Activated T-cell treated with anti-CD3 and anti-CD28 coated beads, Interleukin-2, amount 50 U/mL, for 24 hours (primary cell): ENCODE data around the gene MAN1B1.

ENCODE experiments used
- DNase-seq: peaks from one replicate; pipeline ENCODE4 v3.0.0-alpha.2; 2020
- H3K27ac Mint-ChIP-seq: 2 replicates; pipeline ENCODE4 v1.8.0; 2020; ENCODE audit warnings: mild to moderate bottlenecking, mixed read lengths
- H3K27me3 Mint-ChIP-seq: 2 replicates; pipeline ENCODE4 v1.8.0; 2020; ENCODE audit warnings: mixed read lengths
- H3K36me3 Mint-ChIP-seq: 2 replicates; pipeline ENCODE4 v1.8.0; 2020; ENCODE audit warnings: low read depth, mixed read lengths
- H3K4me1 Mint-ChIP-seq: 2 replicates; pipeline ENCODE4 v1.8.0; 2020; ENCODE audit warnings: low read depth, mixed read lengths
- H3K4me3 Mint-ChIP-seq: 2 replicates; pipeline ENCODE4 v1.8.0; 2020; ENCODE audit warnings: mild to moderate bottlenecking, moderate library complexity, mixed read lengths
- H3K9me3 Mint-ChIP-seq: 2 replicates; pipeline ENCODE4 v1.8.0; 2020; ENCODE audit warnings: mixed read lengths

MAN1B1 gene

GRCh38 chr9:137083394-137084004 lies 3.3 kb upstream of the MAN1B1 start:
- H3K27me3 Mint-ChIP-seq, result no peaks in the 10 kb centered on the region
- peaks cover 45% of the 10 kb centered on the region for H3K36me3 Mint-ChIP-seq

GRCh38 chr9:137084526-137084925 lies 2.3 kb upstream of the MAN1B1 start:
- no peak for DNase-seq
- H3K4me3 Mint-ChIP-seq, result no peak overlapping the region
- H3K27me3 Mint-ChIP-seq, result no peaks in the 10 kb centered on the region
- peaks cover 43% of the 10 kb centered on the region for H3K4me1 Mint-ChIP-seq
- no peak overlapping the region for H3K27ac Mint-ChIP-seq
- peaks cover 51% of the 10 kb centered on the region for H3K36me3 Mint-ChIP-seq
- no peaks in the 10 kb centered on the region for H3K9me3 Mint-ChIP-seq

More at GRCh38 chr9:137083394-137084004, 3.3 kb upstream of the MAN1B1 start:
- no peak for DNase-seq
- Mint-ChIP-seq H3K4me1 (peaks cover 33% of the 10 kb centered on the region), H3K4me3 (no peak overlapping the region), H3K27ac (peak overlapping the region; percentile 59), H3K9me3 (no peaks in the 10 kb centered on the region)

GRCh38 chr9:137085920-137086530 lies 760 bp upstream of the MAN1B1 start:
- Mint-ChIP-seq H3K36me3 (peaks cover 56% of the 10 kb centered on the region), H3K27me3 (no peaks in the 10 kb centered on the region), H3K27ac (peak overlapping the region; percentile 97), H3K9me3 (no peaks in the 10 kb centered on the region), H3K4me3 (peak overlapping the region; percentile 87), H3K4me1 (peaks cover 44% of the 10 kb centered on the region)
- DNase-seq, result peak; percentile 75

GRCh38 chr9:137087409-137087925 lies 682 bp downstream of the MAN1B1 start:
- Mint-ChIP-seq H3K27ac (peak overlapping the region; percentile 92), H3K9me3 (no peaks in the 10 kb centered on the region), H3K4me3 (peak overlapping the region; percentile 87), H3K36me3 (peaks cover 58% of the 10 kb centered on the region), H3K27me3 (no peaks in the 10 kb centered on the region), H3K4me1 (peaks cover 44% of the 10 kb centered on the region)
- DNase-seq, result no peak

DNA sequence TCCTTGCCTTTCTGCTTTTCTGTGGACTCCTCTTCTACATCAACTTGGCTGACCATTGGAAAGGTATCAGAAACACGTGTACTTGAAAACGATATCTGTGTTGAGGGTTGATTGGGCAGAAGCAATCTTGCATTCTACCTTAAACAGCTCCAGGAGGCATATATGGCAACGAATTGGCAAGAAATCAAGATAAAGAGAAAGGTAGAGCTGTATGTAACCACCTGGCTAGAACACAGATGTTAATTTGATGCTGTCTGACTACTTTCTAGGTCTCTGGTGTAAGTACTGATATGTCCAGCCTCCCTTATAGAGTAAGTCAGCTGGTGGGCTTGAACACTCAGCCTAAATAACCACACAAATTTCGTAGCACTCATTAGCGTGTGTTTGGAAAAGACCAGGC lies 1.3 kb downstream of the MAN1B1 start:
- Mint-ChIP-seq H3K4me3 (peak overlapping the region; percentile 87), H3K4me1 (peaks cover 44% of the 10 kb centered on the region), H3K9me3 (no peaks in the 10 kb centered on the region), H3K27ac (peak overlapping the region; percentile 92), H3K27me3 (no peaks in the 10 kb centered on the region), H3K36me3 (peaks cover 60% of the 10 kb centered on the region)
- DNase-seq, result no peak

- Mint-ChIP-seq H3K27ac (peak overlapping the region; percentile 92), H3K4me1 (peaks cover 38% of the 10 kb centered on the region), H3K9me3 (no peaks in the 10 kb centered on the region), H3K4me3 (no peak overlapping the region), H3K36me3 (peaks cover 56% of the 10 kb centered on the region), H3K27me3 (no peaks in the 10 kb centered on the region)
- no peak for DNase-seq
These were observed 2.6 kb downstream of the MAN1B1 start for GRCh38 chr9:137089232-137089947.

DNA sequence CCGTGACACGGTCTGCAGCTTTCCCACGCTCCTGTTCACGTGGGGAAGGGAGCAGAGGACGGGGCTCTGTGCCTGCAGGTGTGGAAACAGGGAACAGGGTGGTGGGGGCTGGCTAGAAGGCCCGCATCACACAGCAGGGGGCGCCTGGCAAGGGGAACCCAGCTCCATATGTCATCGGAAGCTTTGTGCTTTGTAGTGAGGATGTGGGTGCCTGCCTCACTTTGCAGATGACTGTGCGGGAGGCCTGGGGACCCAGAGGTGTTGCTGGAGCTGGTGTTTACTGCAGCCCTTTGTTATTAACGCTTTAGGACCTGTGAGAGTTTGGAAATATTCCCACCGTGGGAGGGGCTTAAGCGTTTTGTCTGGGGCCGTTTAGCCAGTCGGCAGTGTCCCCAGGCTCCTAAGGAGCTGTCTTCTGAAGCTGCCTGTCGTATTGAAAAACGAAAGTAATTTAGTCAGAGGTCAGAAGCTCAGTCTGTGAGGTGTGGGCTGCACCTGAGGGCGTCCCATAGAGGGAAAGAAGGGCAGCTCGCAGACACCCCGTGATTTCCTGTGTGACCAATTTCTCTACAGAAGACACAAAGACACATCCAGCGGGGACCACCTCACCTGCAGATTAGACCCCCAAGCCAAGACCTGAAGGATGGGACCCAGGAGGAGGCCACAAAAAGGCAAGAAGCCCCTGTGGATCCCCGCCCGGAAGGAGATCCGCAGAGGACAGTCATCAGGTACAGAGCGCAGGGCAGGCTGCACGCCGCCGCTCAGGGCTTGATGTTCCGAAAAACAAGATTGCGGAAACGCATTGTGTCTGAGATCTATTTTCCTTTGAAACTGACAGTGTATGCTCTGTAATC lies 9.1 kb downstream of the MAN1B1 start:
- H3K27ac Mint-ChIP-seq, result peak overlapping the region; percentile 97
- no peaks in the 10 kb centered on the region for H3K9me3 Mint-ChIP-seq

GRCh38 chr9:137096785-137097546 lies 10.2 kb downstream of the MAN1B1 start:
- Mint-ChIP-seq H3K27me3 (no peaks in the 10 kb centered on the region), H3K4me1 (peaks cover 28% of the 10 kb centered on the region), H3K9me3 (no peaks in the 10 kb centered on the region), H3K4me3 (peak overlapping the region; percentile 79), H3K27ac (peak overlapping the region; percentile 97), H3K36me3 (peaks cover 43% of the 10 kb centered on the region)
- no peak for DNase-seq

More for the DNA sequence above, 9.1 kb downstream of the MAN1B1 start:
- Mint-ChIP-seq H3K27me3 (no peaks in the 10 kb centered on the region), H3K36me3 (peaks cover 51% of the 10 kb centered on the region), H3K4me1 (peaks cover 28% of the 10 kb centered on the region), H3K4me3 (peak overlapping the region; percentile 79)
- DNase-seq, result peak; percentile 87

GRCh38 chr9:137097761-137098462 lies 11.1 kb downstream of the MAN1B1 start:
- Mint-ChIP-seq H3K27ac (no peak overlapping the region), H3K4me3 (no peak overlapping the region), H3K9me3 (no peaks in the 10 kb centered on the region), H3K4me1 (peaks cover 28% of the 10 kb centered on the region), H3K27me3 (no peaks in the 10 kb centered on the region), H3K36me3 (peaks cover 35% of the 10 kb centered on the region)
- DNase-seq, result no peak

- DNase-seq, result no peak
- no peak overlapping the region for H3K27ac Mint-ChIP-seq
- H3K4me1 Mint-ChIP-seq, result peaks cover 26% of the 10 kb centered on the region
- H3K36me3 Mint-ChIP-seq, result peaks cover 31% of the 10 kb centered on the region
- H3K27me3 Mint-ChIP-seq, result no peaks in the 10 kb centered on the region
- no peak overlapping the region for H3K4me3 Mint-ChIP-seq
- H3K9me3 Mint-ChIP-seq, result peaks cover 5% of the 10 kb centered on the region
These were observed 12.4 kb downstream of the MAN1B1 start for GRCh38 chr9:137099231-137099630.

GRCh38 chr9:137103206-137103999 lies 16.6 kb downstream of the MAN1B1 start:
- peaks cover 5% of the 10 kb centered on the region for H3K9me3 Mint-ChIP-seq
- H3K4me1 Mint-ChIP-seq, result no peaks in the 10 kb centered on the region
- no peak for DNase-seq
- no peak overlapping the region for H3K4me3 Mint-ChIP-seq
- no peak overlapping the region for H3K27ac Mint-ChIP-seq
- H3K27me3 Mint-ChIP-seq, result no peaks in the 10 kb centered on the region
- H3K36me3 Mint-ChIP-seq, result peaks cover 21% of the 10 kb centered on the region

DNA sequence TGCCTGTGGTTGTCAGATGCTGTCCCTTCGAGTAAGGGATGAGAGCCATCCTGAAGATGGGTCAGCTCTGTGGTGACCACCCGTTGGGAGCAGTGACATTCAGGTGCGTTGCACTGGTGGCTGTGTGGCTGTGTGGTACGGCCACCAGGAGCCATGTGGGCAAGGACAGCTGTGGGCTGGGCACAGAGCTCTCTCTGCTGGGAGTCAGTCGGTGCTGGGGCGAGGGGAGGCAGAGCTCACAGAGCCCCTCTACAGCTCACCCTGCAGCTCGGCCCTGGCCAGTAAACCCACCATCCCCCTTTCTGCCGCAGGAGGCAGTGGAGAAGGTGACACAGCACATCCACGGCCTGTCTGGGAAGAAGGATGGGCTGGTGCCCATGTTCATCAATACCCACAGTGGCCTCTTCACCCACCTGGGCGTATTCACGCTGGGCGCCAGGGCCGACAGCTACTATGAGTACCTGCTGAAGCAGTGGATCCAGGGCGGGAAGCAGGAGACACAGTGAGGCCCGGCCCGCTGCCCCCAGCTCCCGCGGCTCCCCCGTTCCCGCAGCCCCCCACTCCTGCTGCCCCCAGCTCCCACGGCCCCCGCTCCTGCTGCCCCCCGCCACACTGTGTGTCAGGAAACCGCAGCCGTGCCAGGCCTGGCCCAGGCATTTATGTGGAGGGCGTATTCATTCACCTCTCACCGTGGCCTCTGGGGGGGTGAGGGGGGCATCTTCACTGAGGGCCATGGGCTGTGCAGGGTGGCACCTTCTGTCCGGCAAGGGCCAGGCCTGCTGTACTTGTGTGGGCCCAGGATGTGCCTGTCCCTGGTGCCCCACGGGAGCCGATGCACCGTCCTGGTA lies 19.3 kb downstream of the MAN1B1 start:
- Mint-ChIP-seq H3K27me3 (no peaks in the 10 kb centered on the region), H3K4me1 (no peaks in the 10 kb centered on the region), H3K4me3 (no peak overlapping the region), H3K27ac (no peak overlapping the region), H3K36me3 (peaks cover 39% of the 10 kb centered on the region), H3K9me3 (peaks cover 5% of the 10 kb centered on the region)
- no peak for DNase-seq
